Activated naive CD4-positive, alpha-beta T cell treated with Interleukin-2 at 50 U/mL for 16 hours (primary cell): Measurements from ENCODE around the gene PMVK.
A peak's percentile ranks its signal among the peaks of the same experiment; 100 is the strongest.
"Not testable (repeated sequence)": the region's sequence is repeated elsewhere in the genome, so short reads cannot be mapped to it uniquely, and the experiment has no call there.

ENCODE experiments used
- DNase-seq: peaks from one replicate; pipeline ENCODE4 v3.0.0-alpha.2; 2020

PMVK gene

DNA sequence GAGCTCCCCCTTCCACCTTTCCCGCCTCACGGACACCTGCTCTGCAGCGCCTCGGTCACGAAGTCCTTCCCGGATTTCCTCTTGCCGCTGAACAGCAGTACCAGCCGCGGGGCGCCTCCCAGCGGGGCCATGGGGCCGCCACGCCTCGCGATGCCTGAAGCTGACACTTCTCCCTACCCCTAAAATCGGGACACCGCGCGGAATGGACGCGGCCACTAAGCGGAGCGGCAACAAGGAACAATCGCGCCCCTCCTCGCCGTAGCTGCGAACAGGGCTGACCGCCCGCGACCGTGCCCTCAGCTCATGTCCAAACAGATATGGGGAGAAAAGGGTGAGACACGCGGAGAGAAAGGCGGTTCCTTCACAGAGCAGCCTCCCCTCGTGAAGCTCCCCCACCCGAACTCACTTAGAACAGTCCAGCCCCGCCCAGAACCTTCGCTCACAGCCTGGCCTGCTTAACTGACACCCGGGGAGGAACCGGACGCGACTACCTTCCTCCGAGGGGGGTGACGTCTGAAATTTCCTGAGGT, at the start of gene PMVK:
Gene PMVK, minus strand, starts transcription at position 165 of the 530 bp plus-strand sequence. Its CDS starts 34 bp downstream, at position 131.
- peak; percentile 96 for DNase-seq

DNA sequence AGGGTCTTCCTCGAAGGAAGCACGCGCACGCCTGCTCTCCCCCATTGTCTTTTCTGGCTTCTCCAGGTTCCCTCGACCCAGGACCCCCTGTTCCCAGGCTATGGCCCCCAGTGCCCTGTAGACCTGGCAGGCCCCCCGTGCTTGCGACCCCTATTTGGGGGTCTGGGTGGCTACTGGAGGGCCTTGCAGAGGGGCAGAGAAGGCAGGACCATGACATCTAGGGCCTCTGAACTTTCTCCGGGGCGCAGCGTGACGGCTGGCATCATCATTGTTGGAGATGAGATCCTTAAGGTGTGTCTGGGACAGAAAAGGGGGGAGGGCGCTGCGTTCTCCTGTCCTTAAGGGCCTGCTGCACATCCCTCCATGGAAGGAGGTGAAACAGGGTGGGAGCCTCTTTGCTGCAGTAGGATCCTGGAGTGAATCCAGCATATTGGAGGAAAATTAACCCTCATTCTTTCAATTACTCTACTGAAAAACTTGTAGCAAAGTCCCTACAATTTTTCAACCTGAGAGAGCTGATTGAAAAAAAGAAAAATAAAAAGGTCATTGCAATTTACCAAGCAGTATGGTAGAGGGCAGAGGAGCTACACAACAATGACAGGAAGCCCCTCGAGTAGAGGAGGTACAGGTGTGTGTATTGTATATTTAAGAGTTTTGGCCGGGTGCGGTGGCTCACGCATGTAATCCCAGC, 47.4 kb upstream of the PMVK start:
- peak; percentile 26 for DNase-seq

DNA sequence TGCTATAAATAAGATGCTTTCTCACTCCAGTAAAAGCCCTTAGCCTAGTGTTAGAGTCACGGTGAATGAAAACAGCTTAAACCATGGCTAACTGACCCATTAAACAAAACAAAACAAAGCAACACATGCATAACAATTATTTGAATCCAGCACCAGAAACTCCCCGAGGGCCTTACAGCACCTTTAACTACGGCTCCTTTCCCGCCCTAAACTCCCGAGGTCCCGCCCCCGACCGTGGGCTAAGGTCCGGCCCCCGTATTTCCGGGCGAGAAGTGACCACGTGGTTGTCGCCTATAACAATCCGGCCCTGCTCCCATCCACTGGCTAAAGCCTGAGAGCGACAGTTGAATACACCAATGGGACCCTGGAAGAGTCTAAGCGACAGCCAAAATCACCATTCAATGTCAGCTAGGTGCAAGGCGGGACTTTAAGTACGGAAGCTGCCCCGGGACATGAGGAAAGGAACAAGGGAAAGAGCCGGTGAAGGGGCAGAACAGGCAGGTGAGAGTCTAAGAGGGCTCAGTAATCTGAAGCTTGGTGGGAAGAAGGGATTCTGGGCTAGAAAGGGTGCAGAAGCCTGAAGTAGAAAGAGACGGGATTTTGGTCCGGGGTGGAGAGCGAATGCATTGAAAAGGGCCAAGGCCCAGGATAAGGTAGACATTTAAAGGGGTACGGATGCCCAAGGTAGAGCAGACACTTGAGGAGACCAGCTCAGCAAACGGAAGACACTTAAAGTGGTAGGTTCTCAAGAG, 46.6 kb upstream of the PMVK start, which contains the start of gene FLAD1:
Gene FLAD1, plus strand, starts transcription at position 448 of the 752 bp plus-strand sequence. CDS start 351 bp downstream, outside the sequence.
- DNase-seq: peak; percentile 97

DNA sequence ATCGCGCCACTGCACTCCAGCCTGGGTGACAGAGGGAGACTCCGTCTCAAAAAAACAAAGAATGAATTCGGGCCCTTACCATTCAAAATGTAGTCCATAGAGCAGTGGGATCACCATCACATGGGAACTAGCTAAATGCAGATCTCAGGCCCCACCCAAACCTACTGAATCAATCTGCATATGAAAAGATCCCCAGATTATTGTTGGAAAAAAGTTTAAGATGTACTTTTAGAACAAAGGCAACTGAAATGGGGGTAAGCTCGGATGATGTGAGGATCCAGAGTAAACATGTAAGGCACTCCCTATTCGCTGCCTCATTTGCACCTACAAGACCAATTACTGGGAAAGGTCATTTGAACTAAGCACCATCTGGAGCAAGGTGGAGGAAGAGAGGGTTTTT, 45.8 kb upstream of the PMVK start:
- no peak for DNase-seq

DNA sequence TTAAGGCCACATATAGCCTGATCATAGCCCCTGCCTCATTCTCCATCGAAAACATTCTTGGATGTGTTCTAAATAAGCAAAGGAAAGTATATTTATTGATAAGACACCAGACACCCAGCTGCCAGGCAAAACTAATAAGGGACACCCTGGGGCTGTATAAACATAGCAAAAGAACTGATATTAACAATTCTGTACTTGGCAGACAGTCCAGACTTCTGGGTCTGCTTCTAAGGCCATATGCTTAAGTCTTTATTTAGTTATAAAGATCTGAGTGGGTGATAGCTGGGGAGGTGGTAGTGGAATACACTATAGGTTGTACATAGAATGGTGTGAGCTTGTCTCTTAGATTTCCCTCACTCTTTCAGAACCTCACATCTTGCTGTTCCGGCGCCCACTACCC, 41.8 kb upstream of the PMVK start:
- no peak for DNase-seq

DNA sequence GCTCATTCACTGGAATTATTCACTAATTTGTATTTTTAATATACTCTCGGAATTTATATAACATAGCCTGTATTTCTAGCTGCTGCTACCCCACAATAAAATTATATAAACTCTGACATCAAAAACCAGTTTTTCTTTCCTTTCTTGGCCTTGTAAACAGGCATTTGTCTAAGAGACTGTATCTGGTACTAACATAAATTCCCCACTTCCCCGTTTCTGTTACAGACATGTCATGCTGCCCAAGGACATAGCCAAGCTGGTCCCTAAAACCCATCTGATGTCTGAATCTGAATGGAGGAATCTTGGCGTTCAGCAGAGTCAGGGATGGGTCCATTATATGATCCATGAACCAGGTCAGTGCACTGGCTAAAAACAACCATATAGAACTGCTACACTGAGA, 41.2 kb upstream of the PMVK start:
- DNase-seq: not testable (repeated sequence)

DNA sequence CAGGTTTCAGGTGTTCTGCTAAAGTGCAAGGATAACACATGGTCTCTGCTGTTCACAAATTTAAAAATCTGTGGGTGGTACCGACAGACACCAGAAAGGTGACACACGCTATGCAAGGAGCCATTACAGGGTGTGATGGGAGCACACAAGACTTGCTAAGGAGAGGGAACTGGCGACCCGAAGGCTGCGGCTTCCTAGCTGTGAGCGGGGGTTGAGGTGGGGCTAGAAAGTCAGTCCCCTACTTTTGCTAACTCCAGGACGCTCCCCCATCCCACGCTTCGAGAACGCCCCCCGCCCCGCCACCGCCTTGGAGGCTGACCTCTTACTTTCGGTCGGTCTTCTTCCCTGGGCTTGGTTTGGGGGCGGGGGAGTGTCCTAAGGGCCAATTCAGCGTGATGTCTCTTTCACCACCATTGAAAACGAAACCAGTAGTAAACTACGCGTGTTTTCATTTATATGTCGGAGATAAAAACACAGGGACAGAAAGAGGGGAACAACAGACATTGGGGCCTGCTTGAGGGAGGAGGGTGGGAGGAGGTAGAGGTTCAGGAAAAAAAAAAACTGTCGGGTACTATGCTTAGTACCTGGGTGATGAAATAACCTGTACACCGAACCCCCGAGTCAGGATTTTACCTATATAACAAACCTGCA, 39.0 kb upstream of the PMVK start:
- DNase-seq: peak; percentile 72

DNA sequence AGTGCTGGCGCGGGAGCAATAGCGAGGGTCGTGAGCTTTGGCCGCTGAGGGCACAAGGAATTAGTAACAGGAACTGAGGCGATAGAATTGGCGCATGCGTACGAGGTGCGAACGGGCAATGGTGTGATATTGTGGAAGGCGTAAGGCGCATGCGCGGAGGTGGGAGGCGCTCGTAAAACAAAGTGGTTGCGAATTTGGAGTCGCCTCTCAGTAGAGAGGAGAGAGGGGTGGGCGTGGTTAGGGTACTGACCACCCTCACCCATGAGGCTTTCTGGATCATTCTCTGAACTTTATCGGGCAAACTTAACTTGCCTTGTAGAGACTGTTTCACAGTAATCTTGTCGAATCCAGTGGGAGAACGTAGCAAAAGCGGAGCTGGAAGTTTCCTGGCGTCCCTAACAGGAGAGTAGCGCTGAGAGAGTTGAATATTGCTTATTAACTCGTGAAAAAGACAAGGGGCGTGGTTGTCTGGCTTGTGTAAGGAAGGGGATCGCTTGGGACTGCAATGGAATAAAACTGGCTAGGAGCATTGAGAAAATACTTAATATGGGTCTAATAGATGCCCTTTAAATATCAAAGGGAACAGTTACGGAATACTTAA, 38.4 kb upstream of the PMVK start:
- peak; percentile 92 for DNase-seq

DNA sequence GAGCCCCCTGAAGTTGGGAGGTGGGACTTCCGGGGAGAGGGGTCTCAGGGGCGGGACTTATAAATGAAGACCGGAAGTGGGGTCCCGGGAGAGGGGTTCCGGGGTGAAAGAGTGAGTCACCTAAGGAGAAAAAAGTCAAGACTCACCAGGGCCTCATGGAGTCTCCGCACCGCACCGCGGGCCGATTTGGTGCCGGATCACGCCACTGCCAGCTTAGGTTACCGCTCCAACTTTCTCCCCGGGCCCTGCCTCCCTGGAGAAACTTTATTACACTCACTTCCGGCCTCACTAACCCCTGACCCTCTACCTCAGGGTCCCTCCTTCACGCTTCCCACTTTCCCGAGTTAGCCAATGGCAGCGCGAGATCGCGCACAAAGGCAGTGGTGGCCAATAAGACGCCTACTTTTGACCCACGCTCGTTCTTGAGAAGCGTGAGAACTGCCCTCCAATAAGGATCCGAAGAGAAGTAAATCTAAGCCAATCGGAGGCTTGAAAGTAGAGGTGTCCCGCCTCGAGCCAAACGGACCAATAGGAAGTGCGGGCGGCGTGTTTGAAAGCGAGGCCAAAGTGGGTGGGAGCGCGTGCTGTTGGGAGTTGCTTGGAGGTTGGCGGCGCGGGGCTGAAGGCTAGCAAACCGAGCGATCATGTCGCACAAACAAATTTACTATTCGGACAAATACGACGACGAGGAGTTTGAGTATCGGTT, 37.7 kb upstream of the PMVK start, which contains the start of gene CKS1B:
Gene CKS1B, plus strand, starts transcription at position 580 of the 706 bp plus-strand sequence. Its CDS starts 65 bp downstream, at position 645.
- DNase-seq: peak; percentile 97

DNA sequence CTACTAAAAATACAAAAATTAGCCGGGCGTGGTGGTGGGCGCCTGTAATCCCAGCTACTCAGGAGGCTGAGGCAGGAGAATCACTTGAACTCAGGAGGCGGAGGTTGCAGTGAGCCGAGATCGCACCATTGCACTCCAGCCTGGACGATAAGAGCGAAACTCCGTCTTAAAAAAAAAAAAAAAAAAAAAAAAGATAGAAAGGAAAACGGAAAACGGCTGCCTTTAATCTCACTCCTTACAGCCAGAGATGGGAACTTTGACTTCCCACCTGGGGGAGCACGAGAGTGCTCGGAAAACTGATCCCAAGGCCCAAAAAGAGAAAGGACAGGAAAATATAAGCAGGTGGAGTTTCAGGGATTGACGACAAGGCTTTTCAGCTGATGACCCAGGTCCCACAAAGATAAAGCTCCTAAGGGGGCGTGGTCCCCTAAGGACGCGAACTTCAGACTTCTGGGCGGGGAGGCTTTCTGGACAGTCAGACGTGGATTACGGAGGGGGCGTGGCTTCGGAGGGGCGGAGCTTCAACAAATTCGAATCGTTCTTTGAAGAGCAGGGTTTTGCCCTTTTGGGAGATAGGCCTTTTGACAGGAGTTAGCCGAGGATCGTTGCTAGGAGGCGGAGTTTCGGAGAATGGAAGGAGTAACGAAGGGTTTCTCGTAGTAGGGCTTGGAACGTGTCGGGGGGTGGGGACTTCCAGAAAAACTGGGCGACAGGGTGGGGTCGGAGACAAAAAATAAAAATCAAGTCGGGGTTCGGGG, 37.0 kb upstream of the PMVK start:
- DNase-seq: peak; percentile 93

DNA sequence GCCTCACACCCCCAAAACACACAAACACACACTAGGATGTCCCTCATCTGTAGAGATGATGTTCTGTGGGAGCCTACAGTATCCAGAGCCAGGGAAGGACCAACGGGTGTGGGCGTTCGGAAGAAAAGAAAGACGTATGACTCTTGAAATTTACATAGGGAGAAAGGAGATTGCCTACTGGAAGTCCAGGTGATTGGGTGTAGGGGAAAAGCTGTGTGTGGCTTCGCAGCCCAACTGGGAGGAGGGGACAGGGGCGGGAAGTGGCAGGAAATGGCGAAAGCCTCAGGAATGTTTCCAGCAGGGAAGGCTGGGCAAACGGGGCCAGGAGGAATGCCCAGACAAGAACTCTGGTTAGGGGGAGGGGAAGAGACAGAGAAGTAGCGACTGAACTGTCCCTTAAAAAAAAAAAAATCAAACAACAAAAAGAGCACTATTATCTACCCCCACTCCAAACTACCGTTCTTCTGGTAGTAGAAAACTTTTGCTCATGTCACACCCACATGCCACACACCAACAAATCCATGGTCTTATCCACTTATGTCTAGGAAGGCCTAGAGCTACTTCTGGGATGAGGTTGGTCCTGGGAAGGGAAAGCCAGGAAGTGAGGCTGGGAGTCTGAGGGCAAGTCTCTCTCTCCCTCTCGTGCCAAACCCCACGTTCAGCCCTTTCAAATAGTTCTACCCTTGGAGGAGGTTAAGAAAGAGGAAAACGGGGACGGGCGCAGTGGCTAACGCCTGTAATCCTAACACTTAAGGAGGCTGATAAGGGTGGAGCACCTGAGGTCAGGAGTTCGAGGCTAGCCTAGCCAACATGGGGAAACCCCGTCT, 36.2 kb upstream of the PMVK start:
- no peak for DNase-seq

DNA sequence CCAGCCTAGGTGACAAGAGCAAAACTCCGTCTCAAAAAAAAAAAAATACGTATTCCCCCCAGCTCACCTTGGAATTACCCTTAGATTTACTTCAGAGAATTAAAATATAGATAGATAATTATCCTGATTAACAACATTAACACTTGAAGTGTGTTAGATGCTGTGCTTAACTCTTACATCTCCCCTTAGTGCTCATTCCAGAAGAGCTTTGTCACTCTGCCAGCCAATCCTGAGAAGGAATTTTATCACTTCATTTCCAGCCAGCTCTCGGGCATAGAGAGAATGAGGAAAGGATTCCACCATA, 35.6 kb upstream of the PMVK start:
- no peak for DNase-seq

DNA sequence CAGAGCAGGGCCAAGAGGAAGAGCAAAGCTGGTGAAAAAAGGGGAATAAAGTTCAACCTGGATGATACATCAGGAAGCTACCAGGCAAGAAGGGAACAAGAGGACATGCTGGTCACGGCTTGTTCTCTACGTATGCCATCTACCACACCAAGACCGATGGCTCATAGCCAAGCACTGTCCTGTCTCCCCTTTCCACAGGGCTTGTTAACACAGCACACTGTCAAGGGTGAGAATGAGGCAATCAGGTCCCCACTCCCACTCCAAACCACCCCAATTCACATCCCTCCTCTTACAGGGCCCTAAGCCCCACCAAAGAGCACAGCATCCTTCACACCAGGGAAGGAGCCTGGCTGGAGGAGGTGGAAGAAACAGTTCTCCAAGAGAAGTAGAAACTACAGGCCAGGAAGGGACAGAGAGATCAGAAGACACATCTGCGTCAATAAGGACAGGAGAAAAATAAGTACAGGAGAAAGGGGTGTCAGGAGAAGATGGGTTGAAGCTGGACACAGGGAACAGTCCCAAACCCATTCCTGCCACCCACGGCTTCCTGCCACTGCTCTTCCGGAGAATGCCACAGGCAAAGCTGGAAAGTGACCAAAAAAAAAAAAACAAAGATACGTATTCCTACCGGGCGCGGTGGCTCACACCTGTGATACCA, 35.0 kb upstream of the PMVK start:
- DNase-seq: no peak

DNA sequence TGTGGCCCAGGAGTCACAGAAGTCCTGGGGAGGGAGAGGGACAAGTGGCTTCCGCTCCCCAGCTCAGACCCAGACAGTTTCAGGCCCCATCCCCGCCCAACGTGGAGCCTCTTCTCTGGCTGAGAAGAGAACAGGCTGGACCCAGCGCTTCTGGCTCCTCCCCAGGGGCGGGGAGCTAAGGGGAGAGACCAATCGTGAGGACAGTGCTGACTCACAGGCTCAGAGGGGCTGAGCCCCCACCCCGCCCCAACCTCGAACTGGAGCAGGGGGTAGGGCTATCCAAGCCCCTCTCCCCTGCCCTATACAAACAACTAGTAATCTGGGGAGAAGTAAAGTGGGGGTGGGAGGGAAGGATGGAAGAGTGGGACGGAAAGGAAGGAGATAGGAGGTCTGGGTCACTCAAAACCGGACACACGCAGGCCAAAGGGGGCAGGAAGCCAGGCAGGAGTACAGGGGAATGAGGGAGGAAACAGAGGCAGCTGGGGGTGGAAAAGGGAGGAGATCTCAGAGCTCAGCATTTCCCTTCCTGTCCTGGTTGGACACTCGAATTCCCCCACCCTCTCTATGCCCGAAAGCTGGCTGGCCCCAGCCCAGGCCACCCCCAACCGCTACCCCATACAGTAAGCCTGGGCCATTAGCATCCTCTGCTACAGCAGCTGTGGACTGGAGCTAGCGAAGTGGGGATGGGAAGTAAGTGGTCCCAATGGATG, 34.3 kb upstream of the PMVK start, which contains the start of gene SHC1:
Gene SHC1, minus strand, starts transcription at position 117 of the 710 bp plus-strand sequence. CDS start 221 bp downstream, outside the sequence.
- peak; percentile 51 for DNase-seq

DNA sequence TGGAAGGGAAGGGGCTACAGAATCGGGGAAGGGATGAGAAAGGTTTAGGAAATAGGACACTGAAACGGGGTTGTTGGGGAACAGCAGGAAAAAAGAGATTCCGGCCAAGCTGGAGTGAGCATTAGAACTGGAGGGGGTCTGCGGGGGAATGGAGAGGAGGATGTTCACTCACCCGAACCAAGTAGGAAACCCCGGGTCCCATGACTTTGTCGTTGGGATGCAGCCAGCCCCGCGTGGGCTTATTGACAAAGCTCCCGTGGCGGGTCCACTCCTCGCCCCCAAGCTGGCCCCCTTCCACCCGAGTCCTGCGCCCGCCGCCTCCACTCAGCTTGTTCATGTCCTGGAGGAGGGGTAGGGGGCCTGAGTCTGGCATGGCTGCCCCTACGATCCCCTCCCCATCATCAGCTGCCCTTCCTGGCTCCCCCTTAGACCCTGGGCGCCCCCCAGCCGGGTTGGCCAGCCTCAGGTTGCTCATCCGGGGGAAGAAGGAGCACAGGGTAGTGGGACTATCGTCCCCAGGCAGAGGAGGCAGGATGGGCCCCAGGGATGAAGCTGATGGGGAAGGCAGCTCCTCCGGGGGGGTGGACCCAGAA, 33.4 kb upstream of the PMVK start:
- DNase-seq: no peak

DNA sequence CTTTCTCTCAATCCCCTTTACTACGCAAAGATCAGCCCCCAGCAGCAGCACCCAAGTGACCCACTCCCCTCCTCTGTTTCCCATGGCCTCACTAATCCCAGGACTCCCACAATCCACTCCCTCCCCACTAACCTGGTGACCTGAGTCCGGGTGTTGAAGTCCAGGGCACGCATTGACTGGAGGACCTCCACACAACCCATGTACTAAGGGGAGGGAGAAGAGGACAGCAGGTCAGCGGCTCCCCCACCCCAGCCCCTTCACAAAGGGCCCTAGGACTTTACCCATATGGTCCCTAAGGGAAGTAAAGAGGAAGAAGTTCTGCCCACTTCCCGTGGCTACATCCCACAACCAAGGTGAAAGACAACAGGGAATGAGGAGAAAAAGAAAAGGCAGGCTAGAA, 32.7 kb upstream of the PMVK start:
- no peak for DNase-seq

DNA sequence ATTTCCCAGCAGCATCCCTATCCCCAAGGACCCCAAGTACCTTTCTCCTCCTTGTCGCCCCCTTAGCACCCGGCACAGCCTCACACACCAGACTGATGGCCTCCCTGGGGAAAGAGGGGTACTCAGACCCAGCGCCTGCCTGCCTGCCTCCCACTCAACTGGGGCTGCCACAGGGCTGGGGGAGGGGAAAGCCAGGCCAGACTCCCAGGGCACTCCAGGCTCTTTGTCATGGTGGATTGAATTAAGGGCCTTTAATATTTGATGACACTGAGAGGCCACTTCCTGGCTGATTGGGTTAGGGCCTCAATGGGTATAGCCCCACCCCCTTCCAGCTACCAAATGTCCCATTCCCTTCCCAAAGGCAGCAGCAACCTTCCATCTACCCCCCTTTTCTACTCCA, 32.2 kb upstream of the PMVK start:
- DNase-seq: no peak

DNA sequence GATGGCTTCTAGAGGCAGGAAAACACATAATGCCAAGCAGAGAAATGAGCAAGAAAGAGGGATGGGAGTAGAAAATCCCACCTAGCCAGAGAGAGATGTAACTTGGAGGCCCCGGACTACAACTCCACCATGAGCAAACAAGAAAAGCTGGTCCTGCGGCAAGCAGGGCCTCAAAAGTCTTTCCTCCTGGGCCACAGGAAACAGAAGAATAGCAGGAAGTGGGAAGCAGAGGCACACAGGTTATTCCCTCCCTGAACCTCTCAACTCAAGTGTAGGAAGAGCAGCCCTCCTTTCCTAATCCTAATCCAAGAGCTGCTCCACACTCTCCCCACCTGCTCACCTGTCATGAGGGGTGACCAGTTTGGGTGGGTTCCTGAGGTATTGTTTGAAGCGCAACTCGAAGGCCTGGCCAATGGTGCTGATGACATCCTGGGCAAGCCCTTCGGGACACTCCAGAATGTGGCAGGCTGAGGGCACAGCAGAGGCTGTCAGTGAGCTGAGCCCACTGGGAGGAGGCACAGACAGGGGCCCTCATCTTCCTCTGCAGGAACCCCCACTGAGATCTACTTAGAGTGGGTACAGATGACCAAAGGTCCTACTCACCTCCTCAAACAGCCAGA, 30.9 kb upstream of the PMVK start:
- no peak for DNase-seq

DNA sequence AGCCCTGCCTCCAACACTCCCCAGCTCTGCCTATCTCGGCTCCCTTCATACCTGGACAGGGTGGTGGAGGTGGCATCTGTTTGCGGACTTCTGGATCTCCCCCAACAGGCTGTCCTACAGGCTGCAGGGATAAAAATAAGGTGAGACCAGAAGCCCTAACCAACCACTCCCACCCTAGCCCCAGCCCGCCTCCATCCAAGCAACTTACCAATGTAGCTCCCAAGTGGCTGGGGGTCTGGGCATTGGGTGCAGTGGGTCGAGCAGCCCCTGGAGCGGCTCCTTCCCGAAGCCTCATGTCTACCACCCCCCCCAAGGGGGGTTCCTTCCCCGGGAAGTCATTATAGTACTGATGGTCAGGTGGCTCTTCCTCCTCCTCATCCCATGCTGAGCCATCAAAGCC, 29.6 kb upstream of the PMVK start:
- DNase-seq: no peak
